HG02885 (cell line): Measurements from ENCODE around the gene BUD13.
"Not testable (repeated sequence)": the region's sequence is repeated elsewhere in the genome, so short reads cannot be mapped to it uniquely, and the experiment has no call there.

Experiments
- ATAC-seq: cut with Tn5 transposase; IDR thresholded peaks from one replicate; pipeline ENCODE4 v1.9.1; 2021; ENCODE audit warnings: mild to moderate bottlenecking; ENCODE audit not compliant: unreplicated experiment, poor library complexity

Gene BUD13

GRCh38 chr11:116772443-116773202, at the start of gene BUD13:
BUD13 (minus strand) TSS chr11:116772987; CDS start chr11:116772964, 23 bp downstream.
- peak; percentile 86 for ATAC-seq

- ATAC-seq = no peak
These were observed 49.8 kb upstream of the BUD13 start for GRCh38 chr11:116822575-116822974.

- ATAC-seq = no peak
These were observed 48.5 kb upstream of the BUD13 start for GRCh38 chr11:116821050-116821918.

- ATAC-seq = no peak
These were observed 46.3 kb upstream of the BUD13 start for GRCh38 chr11:116819049-116819448.

- no peak for ATAC-seq
These were observed 41.7 kb upstream of the BUD13 start for GRCh38 chr11:116814502-116814901.

- no peak for ATAC-seq
These were observed 41.1 kb upstream of the BUD13 start for GRCh38 chr11:116813781-116814471.

GRCh38 chr11:116813170-116813569, 40.4 kb upstream of the BUD13 start:
- ATAC-seq = no peak

GRCh38 chr11:116812109-116812508, 39.3 kb upstream of the BUD13 start:
- no peak for ATAC-seq

GRCh38 chr11:116811194-116811593, 38.4 kb upstream of the BUD13 start:
- no peak for ATAC-seq

GRCh38 chr11:116808262-116809175, 35.7 kb upstream of the BUD13 start:
- no peak for ATAC-seq

GRCh38 chr11:116807601-116808261, 34.9 kb upstream of the BUD13 start:
- ATAC-seq = no peak

GRCh38 chr11:116804001-116804400, 31.2 kb upstream of the BUD13 start:
- ATAC-seq = no peak

GRCh38 chr11:116801662-116802061, 28.9 kb upstream of the BUD13 start:
- ATAC-seq = not testable (repeated sequence)

GRCh38 chr11:116800610-116801009, 27.8 kb upstream of the BUD13 start:
- no peak for ATAC-seq

GRCh38 chr11:116798368-116798767, 25.6 kb upstream of the BUD13 start:
- ATAC-seq = no peak

GRCh38 chr11:116797816-116798215, 25.0 kb upstream of the BUD13 start:
- ATAC-seq = no peak

- ATAC-seq = no peak
These were observed 23.8 kb upstream of the BUD13 start for GRCh38 chr11:116796548-116796947.

- no peak for ATAC-seq
These were observed 22.1 kb upstream of the BUD13 start for GRCh38 chr11:116794851-116795250.

- ATAC-seq = no peak
These were observed 20.9 kb upstream of the BUD13 start for GRCh38 chr11:116793772-116794097.
